NCI-H510A treated with DMSO at 0.1 percent for 48 hours (cell line): ENCODE results near the gene ZC2HC1B.
"Not testable (repeated sequence)": the region's sequence is repeated elsewhere in the genome, so short reads cannot be mapped to it uniquely, and the experiment has no call there.

Experiments used
- DNase-seq: peaks from one replicate; lab custom pipeline; 2025; lab: John Stamatoyannopoulos, UW

ZC2HC1B gene

GRCh38 chr6:143871202-143871730 lies 7.0 kb downstream of the ZC2HC1B start:
- not testable (repeated sequence) for DNase-seq

- no peak for DNase-seq
These were observed 7.9 kb downstream of the ZC2HC1B start for GRCh38 chr6:143872201-143872600.

- not testable (repeated sequence) for DNase-seq
These were observed 9.3 kb downstream of the ZC2HC1B start for GRCh38 chr6:143873600-143873999.

- DNase-seq = not testable (repeated sequence)
These were observed 10.2 kb downstream of the ZC2HC1B start for GRCh38 chr6:143874503-143874902.

GRCh38 chr6:143877584-143878271 lies 13.5 kb downstream of the ZC2HC1B start:
- no peak for DNase-seq

- DNase-seq = no peak
These were observed 14.0 kb downstream of the ZC2HC1B start for GRCh38 chr6:143878272-143878760.

- no peak for DNase-seq
These were observed 16.1 kb downstream of the ZC2HC1B start for GRCh38 chr6:143880412-143880811.

- DNase-seq = no peak
These were observed 18.2 kb downstream of the ZC2HC1B start for GRCh38 chr6:143882401-143882930.

GRCh38 chr6:143884216-143884900 lies 20.1 kb downstream of the ZC2HC1B start:
- DNase-seq = no peak

- DNase-seq = no peak
These were observed 20.8 kb downstream of the ZC2HC1B start for GRCh38 chr6:143885116-143885515.

- no peak for DNase-seq
These were observed 30.4 kb downstream of the ZC2HC1B start for GRCh38 chr6:143894655-143895054.

GRCh38 chr6:143896126-143896860 lies 32.0 kb downstream of the ZC2HC1B start:
- no peak for DNase-seq

- DNase-seq = no peak
These were observed 36.1 kb downstream of the ZC2HC1B start for GRCh38 chr6:143900358-143900757.

GRCh38 chr6:143901885-143902750 lies 37.8 kb downstream of the ZC2HC1B start:
- no peak for DNase-seq

- no peak for DNase-seq
These were observed 38.6 kb downstream of the ZC2HC1B start for GRCh38 chr6:143902827-143903226.

- DNase-seq = no peak
These were observed 46.8 kb downstream of the ZC2HC1B start for GRCh38 chr6:143911028-143911427.

- DNase-seq = no peak
These were observed 48.4 kb downstream of the ZC2HC1B start for GRCh38 chr6:143912671-143913070.

GRCh38 chr6:143917026-143917425 lies 52.8 kb downstream of the ZC2HC1B start:
- not testable (repeated sequence) for DNase-seq

GRCh38 chr6:143928853-143929252 lies 64.6 kb downstream of the ZC2HC1B start:
- DNase-seq = no peak

- DNase-seq = no peak
These were observed 65.7 kb downstream of the ZC2HC1B start for GRCh38 chr6:143929975-143930374.

- no peak for DNase-seq
These were observed 70.1 kb downstream of the ZC2HC1B start for GRCh38 chr6:143934331-143934730.
